ENCODE data around the gene ERBIN. TPM values are rescaled to one million over a fixed set of nuclear protein-coding genes. Genes with fewer than 3 reads are reported as not detected.

ERBIN gene
- total and polyA plus RNA-seq, 2 of the 8 experiments (the other 6 are each of a cell fraction or from before 2014, with no cell fraction given): 7.7 to 33.2 TPM

- no peak for FAIRE-seq
Observed at GRCh38 chr5:65989158-65989557, 62.8 kb downstream of the ERBIN start.

More at GRCh38 chr5:65989158-65989557, 62.8 kb downstream of the ERBIN start:
- Histone ChIP-seq H3K9me3 (ENCODE audit: insufficient read depth in 2 of 2, low read depth in 1 of 2, low read length in 1 of 2) (no peaks in the 10 kb centered on the region), H2AK5ac (ENCODE audit: low read depth, low read length) (no peak overlapping the region), H3K56ac (replicated peaks; ENCODE audit: insufficient read length, low read depth, low read length) (no peak overlapping the region), H2BK5ac (ENCODE audit: low read depth, low read length) (no peak overlapping the region), H3K23me2 (ENCODE audit: low read depth, low read length) (no peaks in the 10 kb centered on the region), H4K20me1 (replicated peaks in 1 of 2; ENCODE audit: control insufficient read depth in 1 of 2, insufficient read depth in 2 of 2, low read length in 2 of 2) (peaks cover 2 to 3% of the 10 kb centered on the region in 2 experiments), H3K4ac (replicated peaks; ENCODE audit: insufficient read length, low read depth, low read length) (no peak overlapping the region), H3K14ac (ENCODE audit: insufficient read length) (no peak overlapping the region), H3K79me2 (ENCODE audit: control insufficient read depth in 1 of 2, insufficient read depth in 2 of 2, low read length in 2 of 2) (peaks cover 0 to 55% of the 10 kb centered on the region in 2 experiments; a peak in 3 of 4 replicates), H2BK120ac (replicated peaks; ENCODE audit: low read depth, low read length) (no peak overlapping the region), H2BK20ac (ENCODE audit: low read length) (no peak overlapping the region), H4K91ac (replicated peaks; ENCODE audit: insufficient read length, low read length) (no peak overlapping the region), H3K79me1 (ENCODE audit: low read depth, low read length) (no peaks in the 10 kb centered on the region; the same call in 1 of the 2 replicates), H3K4me3 (ENCODE audit: extremely low read depth in 1 of 4, insufficient read depth in 2 of 4, low read depth in 3 of 4, low read length in 4 of 4) (no peak overlapping the region), H2BK12ac (ENCODE audit: low read depth, low read length) (no peak overlapping the region), H3K36me3 (ENCODE audit: control insufficient read depth in 2 of 4, insufficient read depth in 4 of 4, low read length in 3 of 4) (peaks cover 0 to 3% (median 0%) of the 10 kb centered on the region in 4 experiments; a peak in 2 of 8 replicates), H3K23ac (ENCODE audit: insufficient read length) (no peak overlapping the region), H3K27ac (ENCODE audit: low read depth, low read length) (no peak overlapping the region), H3K9ac (replicated peaks in 1 of 4; ENCODE audit: extremely low read depth in 1 of 4, low read depth in 3 of 4, low read length in 3 of 4) (no peak overlapping the region), H4K8ac (ENCODE audit: extremely low read depth, insufficient read depth, low read length) (no peak overlapping the region), H3K4me2 (ENCODE audit: insufficient read depth in 1 of 2, low read depth in 2 of 2, low read length in 2 of 2) (no peak overlapping the region), H4K5ac (ENCODE audit: insufficient read length, low read depth, low read length) (no peak overlapping the region), H3K27me3 (replicated peaks in 1 of 4; ENCODE audit: control insufficient read depth in 3 of 4, extremely low read depth in 1 of 4, insufficient read depth in 3 of 4, low read length in 3 of 4) (no peaks in the 10 kb centered on the region), H3K18ac (ENCODE audit: extremely low read depth, low read length) (no peak overlapping the region), H2AFZ (ENCODE audit: low read length) (no peak overlapping the region), H2BK15ac (ENCODE audit: low read length) (no peak overlapping the region), H3K4me1 (replicated peaks in 1 of 4; ENCODE audit: control insufficient read depth in 3 of 4, insufficient read depth in 4 of 4, low read length in 3 of 4) (peaks cover 0 to 5% (median 3%) of the 10 kb centered on the region in 4 experiments; a peak in 4 of 7 replicates)
- CTCF ChIA-PET (ENCODE audit: partially characterized antibody): no interaction called here
- TF ChIP-seq CEBPB (IDR thresholded peaks at IDR 0.05; ENCODE audit: low read depth, low read length) (no peak), RXRA (IDR thresholded peaks at IDR 0.05; ENCODE audit: insufficient read depth, low read depth, low read length) (no peak), HDAC6 (IDR thresholded peaks at IDR 0.05; ENCODE audit: low read depth, low read length) (no peak), ZNF274 (IDR thresholded peaks at IDR 0.05; ENCODE audit: borderline replicate concordance, extremely low read depth, low read length) (no peak), JUN (IDR thresholded peaks at IDR 0.05; ENCODE audit: low read depth, low read length) (no peak)
- 88% methylated on average over 4 of the region's 4 CpGs; no CpG with 5 or more reads in 1 of the 2 experiments for WGBS, 2 experiments (ENCODE audit: extremely low coverage in 1 of 2, insufficient coverage in 1 of 2, insufficient read length in 1 of 2, insufficient replicate concordance in 2 of 2, low coverage in 1 of 2, low lambda C conversion rate in 2 of 2, missing lambda C conversion rate in 1 of 2)
- DNase-seq (ENCODE audit: low read depth in 1 of 2, low spot score in 2 of 2): no peak
- POLR2A ChIA-PET (ENCODE audit: partially characterized antibody): no interaction called here
